HEK293 (cell line): ENCODE results near the gene PAK5.

Experiments
- CTCF ChIA-PET: fragments of 350-600 bp; formaldehyde crosslinking; extraction: SDS; loops from one replicate; lab custom pipeline; 2021; ENCODE audit warnings: antibody characterized with exemption; lab: Yijun Ruan, JAX
- POLR2A ChIA-PET: fragments of 300-600 bp; formaldehyde crosslinking; extraction: SDS; loops from one replicate; lab custom pipeline; 2020; ENCODE audit warnings: antibody characterized with exemption, inconsistent platforms; lab: Yijun Ruan, JAX
- H3K27ac ChIP-seq: fragments of 200-500 bp; sonication (Bioruptor generic); 2 replicates; pipeline ENCODE4 v1.5.1; 2014; ENCODE audit warnings: low read depth, low read length, control low read depth, inconsistent platforms; ENCODE audit errors: extremely low read depth
- H3K36me3 ChIP-seq, 2 experiments: fragments of 200-500 bp in 1 of 2; sonication (Bioruptor generic) in 1 of 2; 1 replicate in 1 of 2; 2 replicates in 1 of 2; pipeline ENCODE4 v1.5.1; 2014 to 2017; ENCODE audit warnings: inconsistent platforms in 2 of 2, low read length in 2 of 2; ENCODE audit not compliant: control insufficient read depth in 2 of 2, insufficient read depth in 1 of 2
- H3K4me1 ChIP-seq: fragments of 200-500 bp; sonication (Bioruptor generic); 2 replicates; pipeline ENCODE4 v1.5.1; 2014; ENCODE audit warnings: mild to moderate bottlenecking, low read length, inconsistent platforms; ENCODE audit not compliant: control insufficient read depth, insufficient read depth
- H3K4me3 ChIP-seq: 2 replicates; pipeline ENCODE4 v1.5.1; 2011; ENCODE audit warnings: low read depth, mild to moderate bottlenecking, control low read depth, low read length, moderate library complexity
- H3K9me3 ChIP-seq: fragments of 200-500 bp; sonication (Bioruptor generic); 2 replicates; pipeline ENCODE4 v1.5.1; 2014; ENCODE audit warnings: low read depth, low read length, inconsistent platforms; ENCODE audit not compliant: control insufficient read depth, insufficient read depth
- GLI4 ChIP-seq: fragments of 450-650 bp; formaldehyde crosslinking; IDR thresholded peaks from 2 replicates; pipeline ENCODE4 v1.5.1; 2016; ENCODE audit warnings: missing biosample characterization, missing genetic modification characterization
- GLIS2 ChIP-seq: fragments of 450-650 bp; formaldehyde crosslinking; IDR thresholded peaks from 2 replicates; pipeline ENCODE4 v1.5.1; 2016; ENCODE audit warnings: missing biosample characterization, missing genetic modification characterization
- SP7 ChIP-seq: fragments of 450-650 bp; formaldehyde crosslinking; IDR thresholded peaks from 2 replicates; pipeline ENCODE4 v1.5.1; 2016; ENCODE audit warnings: missing biosample characterization, missing genetic modification characterization
- ZBTB7A ChIP-seq: fragments of 450-650 bp; formaldehyde crosslinking; IDR thresholded peaks from 2 replicates; pipeline ENCODE4 v1.5.1; 2016; ENCODE audit warnings: low read depth, missing biosample characterization, missing genetic modification characterization
- ZFP41 ChIP-seq: fragments of 450-650 bp; formaldehyde crosslinking; IDR thresholded peaks from 2 replicates; pipeline ENCODE4 v1.5.1; 2016; ENCODE audit warnings: missing biosample characterization, missing genetic modification characterization, borderline replicate concordance
- ZNF133 ChIP-seq: fragments of 450-650 bp; formaldehyde crosslinking; IDR thresholded peaks from 2 replicates; pipeline ENCODE4 v1.5.1; 2016; ENCODE audit warnings: missing biosample characterization, missing genetic modification characterization
- ZNF157 ChIP-seq: fragments of 450-650 bp; formaldehyde crosslinking; IDR thresholded peaks from 2 replicates; pipeline ENCODE4 v1.5.1; 2016; ENCODE audit warnings: missing biosample characterization, missing genetic modification characterization
- ZNF169 ChIP-seq: fragments of 450-650 bp; formaldehyde crosslinking; IDR thresholded peaks from 2 replicates; pipeline ENCODE4 v1.5.1; 2016; ENCODE audit warnings: missing biosample characterization, missing genetic modification characterization
- ZNF184 ChIP-seq: fragments of 450-650 bp; IDR thresholded peaks from 2 replicates; pipeline ENCODE4 v1.5.1; 2018; ENCODE audit warnings: missing biosample characterization, mild to moderate bottlenecking, missing genetic modification characterization
- ZNF521 ChIP-seq: fragments of 450-650 bp; formaldehyde crosslinking; IDR thresholded peaks from 2 replicates; pipeline ENCODE4 v1.5.1; 2017; ENCODE audit warnings: missing biosample characterization, mild to moderate bottlenecking, missing genetic modification characterization
- ZNF629 ChIP-seq: fragments of 450-650 bp; formaldehyde crosslinking; IDR thresholded peaks from 2 replicates; pipeline ENCODE4 v1.5.1; 2017; ENCODE audit warnings: missing biosample characterization, missing genetic modification characterization
- ZNF777 ChIP-seq: fragments of 450-650 bp; formaldehyde crosslinking; IDR thresholded peaks from 2 replicates; pipeline ENCODE4 v1.5.1; 2017; ENCODE audit warnings: missing biosample characterization, missing genetic modification characterization, borderline replicate concordance
- ZNF792 ChIP-seq: fragments of 450-650 bp; formaldehyde crosslinking; IDR thresholded peaks from 2 replicates; pipeline ENCODE4 v1.5.1; 2016; ENCODE audit warnings: missing biosample characterization, missing genetic modification characterization
- TF ChIP-seq, protein P1 (sequence below): fragments of 450-650 bp; formaldehyde crosslinking; optimal IDR thresholded peaks from 2 replicates; pipeline ENCODE3; 2016; ENCODE audit warnings: missing biosample characterization, mild to moderate bottlenecking, missing genetic modification characterization
- TF ChIP-seq, protein P2 (sequence below): fragments of 450-650 bp; formaldehyde crosslinking; IDR thresholded peaks from 2 replicates; pipeline ENCODE4 v1.5.1; 2017; ENCODE audit warnings: missing biosample characterization, mild to moderate bottlenecking, missing genetic modification characterization, moderate library complexity
- TF ChIP-seq, protein P3 (sequence below): fragments of 450-650 bp; formaldehyde crosslinking; IDR thresholded peaks from 2 replicates; pipeline ENCODE4 v1.5.1; 2016; ENCODE audit warnings: missing biosample characterization, missing genetic modification characterization, borderline replicate concordance

The PAK5 gene

DNA sequence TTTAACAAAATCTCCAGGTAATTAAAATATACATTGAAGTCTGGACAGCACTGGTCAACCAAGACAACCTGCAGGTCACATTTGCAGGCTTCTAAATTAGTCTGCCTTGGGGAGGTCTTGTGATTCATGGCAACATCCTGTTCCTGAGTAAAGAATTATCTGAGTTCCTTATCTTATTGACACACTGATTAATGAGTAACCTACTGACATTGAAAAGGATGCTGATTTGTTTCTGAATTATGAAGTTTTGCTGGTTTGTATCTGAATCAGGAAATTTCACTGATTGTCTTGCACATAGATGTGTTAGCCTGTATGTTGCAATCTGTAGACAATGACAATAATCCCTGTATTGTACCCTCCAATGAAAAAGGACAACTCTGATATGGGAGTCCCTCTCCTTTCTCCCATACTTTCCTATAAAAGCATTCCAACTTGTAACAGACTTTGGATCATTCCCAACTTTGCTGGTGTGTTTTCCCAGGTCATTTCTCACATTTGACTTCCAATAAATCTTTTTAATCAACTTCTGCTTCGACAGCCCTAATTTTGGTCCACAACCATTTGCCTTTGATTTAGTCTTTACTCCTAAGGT lies 244.5 kb downstream of the PAK5 start:
- Histone ChIP-seq H3K4me1 (no peaks in the 10 kb centered on the region), H3K36me3 (no peaks in the 10 kb centered on the region), H3K27ac (no peak overlapping the region), H3K4me3 (no peak overlapping the region), H3K9me3 (no peaks in the 10 kb centered on the region)
- POLR2A ChIA-PET: no interaction called here
- CTCF ChIA-PET: no interaction called here
- TF ChIP-seq, protein P1, sequence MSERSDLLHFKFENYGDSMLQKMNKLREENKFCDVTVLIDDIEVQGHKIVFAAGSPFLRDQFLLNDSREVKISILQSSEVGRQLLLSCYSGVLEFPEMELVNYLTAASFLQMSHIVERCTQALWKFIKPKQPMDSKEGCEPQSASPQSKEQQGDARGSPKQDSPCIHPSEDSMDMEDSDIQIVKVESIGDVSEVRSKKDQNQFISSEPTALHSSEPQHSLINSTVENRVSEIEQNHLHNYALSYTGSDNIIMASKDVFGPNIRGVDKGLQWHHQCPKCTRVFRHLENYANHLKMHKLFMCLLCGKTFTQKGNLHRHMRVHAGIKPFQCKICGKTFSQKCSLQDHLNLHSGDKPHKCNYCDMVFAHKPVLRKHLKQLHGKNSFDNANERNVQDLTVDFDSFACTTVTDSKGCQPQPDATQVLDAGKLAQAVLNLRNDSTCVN: no peak
- TF ChIP-seq ZNF184: no peak
- no peak for TF ChIP-seq ZNF792 (tag by site-specific recombination)
- no peak for TF ChIP-seq ZNF521 (tag by site-specific recombination)
- no peak for TF ChIP-seq GLIS2
- TF ChIP-seq ZNF133 (tag by site-specific recombination): no peak
- TF ChIP-seq ZNF629 (tag by site-specific recombination): no peak
- TF ChIP-seq ZNF777 (tag by site-specific recombination): no peak
- TF ChIP-seq ZFP41 (tag by site-specific recombination): no peak
- TF ChIP-seq, protein P2, sequence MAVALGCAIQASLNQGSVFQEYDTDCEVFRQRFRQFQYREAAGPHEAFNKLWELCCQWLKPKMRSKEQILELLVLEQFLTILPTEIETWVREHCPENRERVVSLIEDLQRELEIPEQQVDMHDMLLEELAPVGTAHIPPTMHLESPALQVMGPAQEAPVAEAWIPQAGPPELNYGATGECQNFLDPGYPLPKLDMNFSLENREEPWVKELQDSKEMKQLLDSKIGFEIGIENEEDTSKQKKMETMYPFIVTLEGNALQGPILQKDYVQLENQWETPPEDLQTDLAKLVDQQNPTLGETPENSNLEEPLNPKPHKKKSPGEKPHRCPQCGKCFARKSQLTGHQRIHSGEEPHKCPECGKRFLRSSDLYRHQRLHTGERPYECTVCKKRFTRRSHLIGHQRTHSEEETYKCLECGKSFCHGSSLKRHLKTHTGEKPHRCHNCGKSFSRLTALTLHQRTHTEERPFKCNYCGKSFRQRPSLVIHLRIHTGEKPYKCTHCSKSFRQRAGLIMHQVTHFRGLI (tag by site-specific recombination): no peak

DNA sequence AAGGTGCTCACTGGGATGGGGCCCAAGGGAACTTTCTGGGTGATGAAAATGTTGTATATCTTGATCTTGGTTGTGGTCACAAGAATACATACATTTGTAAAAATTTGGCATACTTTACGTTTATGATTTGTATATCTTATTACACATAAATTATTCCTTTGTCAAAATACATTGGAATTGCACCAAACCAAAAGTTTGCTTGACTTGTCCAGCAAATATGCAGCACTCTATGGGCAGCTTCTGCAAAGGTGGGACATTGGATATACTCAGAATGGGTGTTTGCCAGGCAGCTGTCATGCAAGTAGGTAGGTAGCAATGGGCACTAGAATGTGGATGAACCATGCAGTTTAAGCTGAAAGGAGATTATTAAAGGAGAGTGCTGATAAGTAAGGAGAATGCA lies 246.5 kb downstream of the PAK5 start:
- no peaks in the 10 kb centered on the region for H3K9me3 ChIP-seq
- no peak overlapping the region for H3K4me3 ChIP-seq
- CTCF ChIA-PET: interaction anchor here (0.6 kb wide), 1 partner anchor 13 kb away, joined by 3 read pairs; no protein-coding TSS in a partner anchor
- H3K36me3 ChIP-seq: no peaks in the 10 kb centered on the region
- no peak overlapping the region for H3K27ac ChIP-seq
- POLR2A ChIA-PET: no interaction called here
- H3K4me1 ChIP-seq: no peaks in the 10 kb centered on the region
- TF ChIP-seq SP7 (tag by site-specific recombination) (no peak), ZNF169 (no peak), ZBTB7A (no peak), GLI4 (tag by site-specific recombination) (no peak), ZNF157 (tag by site-specific recombination) (no peak)
- TF ChIP-seq, protein P3, sequence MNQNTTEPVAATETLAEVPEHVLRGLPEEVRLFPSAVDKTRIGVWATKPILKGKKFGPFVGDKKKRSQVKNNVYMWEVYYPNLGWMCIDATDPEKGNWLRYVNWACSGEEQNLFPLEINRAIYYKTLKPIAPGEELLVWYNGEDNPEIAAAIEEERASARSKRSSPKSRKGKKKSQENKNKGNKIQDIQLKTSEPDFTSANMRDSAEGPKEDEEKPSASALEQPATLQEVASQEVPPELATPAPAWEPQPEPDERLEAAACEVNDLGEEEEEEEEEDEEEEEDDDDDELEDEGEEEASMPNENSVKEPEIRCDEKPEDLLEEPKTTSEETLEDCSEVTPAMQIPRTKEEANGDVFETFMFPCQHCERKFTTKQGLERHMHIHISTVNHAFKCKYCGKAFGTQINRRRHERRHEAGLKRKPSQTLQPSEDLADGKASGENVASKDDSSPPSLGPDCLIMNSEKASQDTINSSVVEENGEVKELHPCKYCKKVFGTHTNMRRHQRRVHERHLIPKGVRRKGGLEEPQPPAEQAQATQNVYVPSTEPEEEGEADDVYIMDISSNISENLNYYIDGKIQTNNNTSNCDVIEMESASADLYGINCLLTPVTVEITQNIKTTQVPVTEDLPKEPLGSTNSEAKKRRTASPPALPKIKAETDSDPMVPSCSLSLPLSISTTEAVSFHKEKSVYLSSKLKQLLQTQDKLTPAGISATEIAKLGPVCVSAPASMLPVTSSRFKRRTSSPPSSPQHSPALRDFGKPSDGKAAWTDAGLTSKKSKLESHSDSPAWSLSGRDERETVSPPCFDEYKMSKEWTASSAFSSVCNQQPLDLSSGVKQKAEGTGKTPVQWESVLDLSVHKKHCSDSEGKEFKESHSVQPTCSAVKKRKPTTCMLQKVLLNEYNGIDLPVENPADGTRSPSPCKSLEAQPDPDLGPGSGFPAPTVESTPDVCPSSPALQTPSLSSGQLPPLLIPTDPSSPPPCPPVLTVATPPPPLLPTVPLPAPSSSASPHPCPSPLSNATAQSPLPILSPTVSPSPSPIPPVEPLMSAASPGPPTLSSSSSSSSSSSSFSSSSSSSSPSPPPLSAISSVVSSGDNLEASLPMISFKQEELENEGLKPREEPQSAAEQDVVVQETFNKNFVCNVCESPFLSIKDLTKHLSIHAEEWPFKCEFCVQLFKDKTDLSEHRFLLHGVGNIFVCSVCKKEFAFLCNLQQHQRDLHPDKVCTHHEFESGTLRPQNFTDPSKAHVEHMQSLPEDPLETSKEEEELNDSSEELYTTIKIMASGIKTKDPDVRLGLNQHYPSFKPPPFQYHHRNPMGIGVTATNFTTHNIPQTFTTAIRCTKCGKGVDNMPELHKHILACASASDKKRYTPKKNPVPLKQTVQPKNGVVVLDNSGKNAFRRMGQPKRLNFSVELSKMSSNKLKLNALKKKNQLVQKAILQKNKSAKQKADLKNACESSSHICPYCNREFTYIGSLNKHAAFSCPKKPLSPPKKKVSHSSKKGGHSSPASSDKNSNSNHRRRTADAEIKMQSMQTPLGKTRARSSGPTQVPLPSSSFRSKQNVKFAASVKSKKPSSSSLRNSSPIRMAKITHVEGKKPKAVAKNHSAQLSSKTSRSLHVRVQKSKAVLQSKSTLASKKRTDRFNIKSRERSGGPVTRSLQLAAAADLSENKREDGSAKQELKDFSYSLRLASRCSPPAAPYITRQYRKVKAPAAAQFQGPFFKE (tag by site-specific recombination): no peak
